Neuronal stem cell (in vitro differentiated cells): ENCODE measurements around the gene MARCHF4.
A peak's percentile ranks its signal among the peaks of the same experiment; 100 is the strongest.

Source experiments
- DNase-seq: peaks from one replicate; pipeline ENCODE4 v3.0.0-alpha.2; 2013; ENCODE audit warnings: low spot score
- H2AFZ ChIP-seq: one replicate; pipeline ENCODE4 v1.6.1; 2013; ENCODE audit warnings: mild to moderate bottlenecking, low read length, inconsistent platforms
- H2AK5ac ChIP-seq: 2 replicates; pipeline ENCODE4 v1.6.1; 2013; ENCODE audit warnings: low read depth, mild to moderate bottlenecking, inconsistent platforms, low read length, moderate library complexity, mixed read lengths
- H2BK120ac ChIP-seq: 2 replicates; pipeline ENCODE4 v1.6.1; 2013; ENCODE audit warnings: low read depth, mild to moderate bottlenecking, inconsistent platforms, low read length, moderate library complexity, mixed read lengths
- H2BK12ac ChIP-seq: one replicate; pipeline ENCODE4 v1.6.1; 2013; ENCODE audit warnings: low read length, inconsistent platforms
- H2BK15ac ChIP-seq: 2 replicates; pipeline ENCODE4 v1.6.1; 2013; ENCODE audit warnings: mild to moderate bottlenecking, low read length, inconsistent platforms, mixed read lengths
- H2BK5ac ChIP-seq: one replicate; pipeline ENCODE4 v1.6.1; 2013; ENCODE audit warnings: inconsistent platforms, mild to moderate bottlenecking, low read length, moderate library complexity
- H3K14ac ChIP-seq: one replicate; pipeline ENCODE4 v1.6.1; 2013; ENCODE audit warnings: low read length, inconsistent platforms
- H3K18ac ChIP-seq: 2 replicates; pipeline ENCODE4 v1.6.1; 2013; ENCODE audit warnings: low read length, inconsistent platforms
- H3K23ac ChIP-seq: 2 replicates; pipeline ENCODE4 v1.6.1; 2013; ENCODE audit warnings: low read depth, mild to moderate bottlenecking, mixed read lengths, low read length, inconsistent platforms; ENCODE audit not compliant: poor library complexity
- H3K27ac ChIP-seq: replicated peaks from 3 replicates; pipeline ENCODE4 v1.5.1; 2013; ENCODE audit warnings: low read length, inconsistent platforms
- H3K27me3 ChIP-seq, 3 experiments: 2 replicates each; pipeline ENCODE4 v1.6.1; 2013; ENCODE audit warnings: low read length in 3 of 3, mild to moderate bottlenecking in 2 of 3, inconsistent platforms in 1 of 3, low read depth in 1 of 3, mixed read lengths in 1 of 3, moderate library complexity in 1 of 3; ENCODE audit not compliant: control insufficient read depth in 3 of 3, insufficient read depth in 3 of 3
- H3K36me3 ChIP-seq, 2 donors: replicated peaks in 1 of 2; 2 replicates each; pipeline ENCODE4 v1.6.1; 2013; ENCODE audit warnings: low read length in 2 of 2; ENCODE audit not compliant: control insufficient read depth in 2 of 2, insufficient read depth in 2 of 2
- H3K4ac ChIP-seq: 2 replicates; pipeline ENCODE4 v1.6.1; 2013; ENCODE audit warnings: inconsistent platforms, mild to moderate bottlenecking, low read length, moderate library complexity
- H3K4me1 ChIP-seq, 2 donors: 1 replicate in 1 of 2; 2 replicates in 1 of 2; pipeline ENCODE4 v1.6.1; 2013; ENCODE audit warnings: low read length in 2 of 2, low read depth in 1 of 2; ENCODE audit not compliant: control insufficient read depth in 2 of 2, insufficient read depth in 1 of 2
- H3K4me2 ChIP-seq: one replicate; pipeline ENCODE4 v1.6.1; 2013; ENCODE audit warnings: mild to moderate bottlenecking, low read length, inconsistent platforms; ENCODE audit not compliant: insufficient read depth, poor library complexity, severe bottlenecking
- H3K4me3 ChIP-seq, 2 donors: 2 replicates each; pipeline ENCODE4 v1.5.1; 2013; ENCODE audit warnings: low read length in 2 of 2, mild to moderate bottlenecking in 2 of 2, inconsistent platforms in 1 of 2, moderate library complexity in 1 of 2
- H3K79me1 ChIP-seq: one replicate; pipeline ENCODE4 v1.6.1; 2013; ENCODE audit warnings: low read depth, mild to moderate bottlenecking, inconsistent platforms, low read length, moderate library complexity
- H3K9ac ChIP-seq: one replicate; pipeline ENCODE4 v1.6.1; 2013; ENCODE audit warnings: mild to moderate bottlenecking, low read depth, low read length, inconsistent platforms; ENCODE audit not compliant: poor library complexity
- H3K9me3 ChIP-seq, 2 donors: replicated peaks in 1 of 2; 2 replicates each; pipeline versions ENCODE3 to v1.6.1; 2013; ENCODE audit warnings: low read length in 2 of 2, mild to moderate bottlenecking in 2 of 2, inconsistent platforms in 1 of 2, low read depth in 1 of 2, mixed read lengths in 1 of 2, moderate library complexity in 1 of 2; ENCODE audit not compliant: control insufficient read depth in 2 of 2, insufficient read depth in 1 of 2
- H4K8ac ChIP-seq: one replicate; pipeline ENCODE4 v1.6.1; 2013; ENCODE audit warnings: low read depth, mild to moderate bottlenecking, inconsistent platforms, low read length, moderate library complexity
- H4K91ac ChIP-seq: one replicate; pipeline ENCODE4 v1.6.1; 2013; ENCODE audit warnings: low read length, low read depth, mild to moderate bottlenecking, inconsistent platforms; ENCODE audit not compliant: poor library complexity
- WGBS, 2 donors: extraction: QIAGEN DNeasy Blood & Tissue Kit; methylation state at CpG; one replicate each; pipeline ENCODE4 v1.1.7; 2013; ENCODE audit warnings: missing lambda C conversion rate in 2 of 2, mixed read lengths in 1 of 2; ENCODE audit not compliant: insufficient read length in 2 of 2, insufficient replicate concordance in 1 of 2; ENCODE audit errors: extremely low coverage in 2 of 2; 5-methylcytosine and 5-hydroxymethylcytosine counted together

Gene MARCHF4

GRCh38 chr2:216341121-216341520 is 31.2 kb downstream of the MARCHF4 start:
- no peak overlapping the region for H3K9ac ChIP-seq
- H3K27ac ChIP-seq = no peak overlapping the region
- H3K4me2 ChIP-seq = no peak overlapping the region
- no peak overlapping the region for H3K23ac ChIP-seq
- H3K14ac ChIP-seq = no peak overlapping the region
- no peak for DNase-seq
- peak overlapping the region; percentile 81 for H2BK120ac ChIP-seq
- no peak overlapping the region for H3K4me3 ChIP-seq
- no CpG with 5 or more reads among the region's 3 CpGs for WGBS, 2 donors
- H2BK12ac ChIP-seq = no peak overlapping the region
- no peak overlapping the region for H2BK15ac ChIP-seq
- H3K36me3 ChIP-seq = no peaks in the 10 kb centered on the region
- H3K27me3 ChIP-seq = peaks cover 0 to 9% (median 0%) of the 10 kb centered on the region in 3 experiments
- H4K91ac ChIP-seq = no peak overlapping the region
- peak overlapping the region; percentile 95 for H2AFZ ChIP-seq
- H2AK5ac ChIP-seq = no peak overlapping the region
- peaks cover 18 to 35% of the 10 kb centered on the region in 2 donors for H3K4me1 ChIP-seq
- no peak overlapping the region for H4K8ac ChIP-seq
- H2BK5ac ChIP-seq = no peak overlapping the region
- H3K79me1 ChIP-seq = no peaks in the 10 kb centered on the region
- peaks cover 0 to 4% of the 10 kb centered on the region in 2 donors for H3K9me3 ChIP-seq
- peak overlapping the region; percentile 71 for H3K18ac ChIP-seq
- no peak overlapping the region for H3K4ac ChIP-seq

- Histone ChIP-seq H3K23ac (no peak overlapping the region), H3K9me3 (peaks cover 0 to 4% of the 10 kb centered on the region in 2 donors), H3K18ac (peak overlapping the region; percentile 71), H3K14ac (no peak overlapping the region), H4K91ac (no peak overlapping the region), H3K27ac (peak overlapping the region; percentile 74), H2BK12ac (no peak overlapping the region), H2AK5ac (peak overlapping the region; percentile 23), H3K9ac (no peak overlapping the region), H2BK5ac (peak overlapping the region; percentile 46), H3K4ac (no peak overlapping the region), H3K4me2 (no peak overlapping the region), H3K79me1 (no peaks in the 10 kb centered on the region), H3K36me3 (no peaks in the 10 kb centered on the region), H3K4me1 (peaks cover 18 to 31% of the 10 kb centered on the region in 2 donors), H3K4me3 (peak overlapping the region in 1 of 2 donors; percentile 37), H3K27me3 (peaks cover 0 to 9% (median 0%) of the 10 kb centered on the region in 3 experiments), H2AFZ (peak overlapping the region; percentile 95), H2BK120ac (peak overlapping the region; percentile 81), H2BK15ac (peak overlapping the region; percentile 49), H4K8ac (no peak overlapping the region)
- no CpG with 5 or more reads among the region's 1 CpG for WGBS, 2 donors
- DNase-seq = no peak
These were observed 32.0 kb downstream of the MARCHF4 start for GRCh38 chr2:216340280-216340631.

- Histone ChIP-seq H3K14ac (no peak overlapping the region), H3K18ac (peak overlapping the region; percentile 90), H3K4me3 (peak overlapping the region in 1 of 2 donors; percentile 37), H3K4ac (no peak overlapping the region), H2AK5ac (no peak overlapping the region), H3K23ac (no peak overlapping the region), H4K8ac (no peak overlapping the region), H3K4me2 (no peak overlapping the region), H2BK15ac (no peak overlapping the region), H4K91ac (no peak overlapping the region), H2BK12ac (no peak overlapping the region), H3K79me1 (no peaks in the 10 kb centered on the region), H2BK120ac (no peak overlapping the region), H3K27ac (peak overlapping the region; percentile 88), H3K9ac (no peak overlapping the region), H2AFZ (peak overlapping the region; percentile 95), H3K27me3 (peaks cover 0 to 9% (median 0%) of the 10 kb centered on the region in 3 experiments), H3K4me1 (peaks cover 18 to 26% of the 10 kb centered on the region in 2 donors), H2BK5ac (peak overlapping the region; percentile 46), H3K9me3 (peaks cover 0 to 4% of the 10 kb centered on the region in 2 donors), H3K36me3 (no peaks in the 10 kb centered on the region)
- WGBS, 2 donors = no CpG with 5 or more reads among the region's 7 CpGs
- peak; percentile 69 for DNase-seq
These were observed 32.6 kb downstream of the MARCHF4 start for GRCh38 chr2:216339456-216340279.

GRCh38 chr2:216335252-216335651 is 37.0 kb downstream of the MARCHF4 start:
- no peaks in the 10 kb centered on the region for H3K36me3 ChIP-seq
- H3K18ac ChIP-seq = no peak overlapping the region
- WGBS, 2 donors = no CpG with 5 or more reads among the region's 1 CpG
- H2BK120ac ChIP-seq = no peak overlapping the region
- no peak overlapping the region for H2BK12ac ChIP-seq
- H3K4me3 ChIP-seq = no peak overlapping the region
- H3K27me3 ChIP-seq = peaks cover 0 to 9% (median 0%) of the 10 kb centered on the region in 3 experiments
- H3K27ac ChIP-seq = no peak overlapping the region
- no peak overlapping the region for H3K9ac ChIP-seq
- H3K23ac ChIP-seq = no peak overlapping the region
- DNase-seq = no peak
- peaks cover 8 to 12% of the 10 kb centered on the region in 2 donors for H3K4me1 ChIP-seq
- H2BK15ac ChIP-seq = no peak overlapping the region
- H3K4ac ChIP-seq = no peak overlapping the region
- H2AK5ac ChIP-seq = no peak overlapping the region
- no peak overlapping the region for H2BK5ac ChIP-seq
- H4K91ac ChIP-seq = no peak overlapping the region
- H4K8ac ChIP-seq = no peak overlapping the region
- peaks cover 0 to 4% of the 10 kb centered on the region in 2 donors for H3K9me3 ChIP-seq
- H3K4me2 ChIP-seq = no peak overlapping the region
- H2AFZ ChIP-seq = no peak overlapping the region
- H3K14ac ChIP-seq = no peak overlapping the region
- no peaks in the 10 kb centered on the region for H3K79me1 ChIP-seq
